Neural cell (in vitro differentiated cells): ENCODE measurements around the gene CDC45.

ENCODE experiments used
- CTCF ChIP-seq: fragments of 450-650 bp; IDR thresholded peaks from 2 replicates; pipeline ENCODE4 v1.5.1; 2014; ENCODE audit warnings: antibody characterized with exemption, mild to moderate bottlenecking, moderate library complexity; ENCODE audit not compliant: poor library complexity, severe bottlenecking
- EP300 ChIP-seq: fragments of 450-650 bp; conservative IDR thresholded peaks from 2 replicates; pipeline ENCODE4 v1.6.1; 2014; ENCODE audit warnings: antibody characterized with exemption, mild to moderate bottlenecking, moderate library complexity; ENCODE audit not compliant: poor library complexity, severe bottlenecking
- EZH2 ChIP-seq: fragments of 200-600, 300-800 bp; shearing (Covaris generic), sonication (generic); IDR thresholded peaks from 2 replicates; pipeline ENCODE4 v1.6.1; 2014; ENCODE audit warnings: antibody characterized with exemption, low read length, borderline replicate concordance, mild to moderate bottlenecking; ENCODE audit not compliant: insufficient read depth, poor library complexity, severe bottlenecking
- MXI1 ChIP-seq: fragments of 450-650 bp; conservative IDR thresholded peaks from 2 replicates; pipeline ENCODE4 v1.6.1; 2014; ENCODE audit warnings: antibody characterized with exemption, mild to moderate bottlenecking; ENCODE audit not compliant: poor library complexity, severe bottlenecking
- POLR2AphosphoS5 ChIP-seq: IDR thresholded peaks from 2 replicates; pipeline ENCODE4 v1.6.1; 2012
- RAD21 ChIP-seq: fragments of 450-650 bp; conservative IDR thresholded peaks from 2 replicates; pipeline ENCODE4 v1.6.1; 2014; ENCODE audit warnings: antibody characterized with exemption, mild to moderate bottlenecking, moderate library complexity
- REST ChIP-seq: IDR thresholded peaks from 2 replicates; pipeline ENCODE4 v1.6.1; 2012; ENCODE audit warnings: borderline replicate concordance
- TAF1 ChIP-seq: IDR thresholded peaks from 2 replicates; pipeline ENCODE4 v1.6.1; 2012; ENCODE audit warnings: low read depth

GRCh38 chr22:19476023-19476422 is 3.7 kb upstream of the CDC45 start:
- TF ChIP-seq CTCF (no peak), POLR2AphosphoS5 (no peak), EZH2 (no peak), RAD21 (no peak), MXI1 (no peak), EP300 (no peak), TAF1 (no peak), REST (no peak)
